HG03039 (cell line): ENCODE data around the gene LRRC14B.
"Not testable (repeated sequence)": the region's sequence is repeated elsewhere in the genome, so short reads cannot be mapped to it uniquely, and the experiment has no call there.

Experiments
- ATAC-seq: cut with Tn5 transposase; IDR thresholded peaks from one replicate; pipeline ENCODE4 v1.9.1; 2021; ENCODE audit warnings: mild to moderate bottlenecking, moderate library complexity; ENCODE audit not compliant: unreplicated experiment

LRRC14B gene

GRCh38 chr5:233426-233825 lies 42.1 kb downstream of the LRRC14B start:
- not testable (repeated sequence) for ATAC-seq

DNA sequence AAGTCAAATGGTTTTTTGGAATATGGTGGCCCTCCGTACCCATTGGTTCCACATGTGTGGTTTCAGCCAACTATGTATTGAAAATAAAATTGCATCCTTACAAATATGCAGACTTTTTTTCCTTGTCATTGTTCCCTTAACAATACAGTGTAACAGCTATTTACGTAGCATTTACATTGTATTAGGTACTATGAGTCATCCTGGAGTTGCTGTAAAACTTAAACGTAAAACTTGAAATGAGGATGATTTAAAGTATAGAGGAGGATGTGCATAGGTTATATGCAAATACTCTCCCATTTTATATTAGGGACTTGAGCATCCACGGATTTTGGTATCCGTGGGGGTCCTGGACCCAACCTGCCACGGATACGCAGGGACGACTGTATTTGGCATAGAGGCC lies 43.2 kb downstream of the LRRC14B start:
- ATAC-seq, result no peak

- ATAC-seq, result not testable (repeated sequence)
Observed at GRCh38 chr5:235527-235926, 44.2 kb downstream of the LRRC14B start.

DNA sequence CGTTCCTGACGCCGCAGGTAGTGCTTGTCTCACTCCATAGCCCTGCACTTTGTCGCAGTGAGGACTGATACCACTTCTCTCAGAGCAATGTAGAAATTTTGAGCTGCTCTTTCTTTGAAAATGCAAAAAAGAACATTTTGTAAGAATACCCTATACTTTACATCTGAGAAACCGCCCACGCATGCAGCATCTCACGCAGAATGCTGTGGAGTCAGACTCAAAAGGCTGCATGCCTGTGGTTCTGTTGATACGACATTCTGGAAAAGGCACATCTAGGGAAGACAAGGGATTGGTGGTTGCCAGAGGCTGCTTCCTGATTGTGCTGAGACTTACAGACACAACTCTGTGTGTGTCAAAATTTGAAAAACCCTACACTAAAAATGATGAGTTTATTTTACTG lies 46.6 kb downstream of the LRRC14B start:
- ATAC-seq, result not testable (repeated sequence)

DNA sequence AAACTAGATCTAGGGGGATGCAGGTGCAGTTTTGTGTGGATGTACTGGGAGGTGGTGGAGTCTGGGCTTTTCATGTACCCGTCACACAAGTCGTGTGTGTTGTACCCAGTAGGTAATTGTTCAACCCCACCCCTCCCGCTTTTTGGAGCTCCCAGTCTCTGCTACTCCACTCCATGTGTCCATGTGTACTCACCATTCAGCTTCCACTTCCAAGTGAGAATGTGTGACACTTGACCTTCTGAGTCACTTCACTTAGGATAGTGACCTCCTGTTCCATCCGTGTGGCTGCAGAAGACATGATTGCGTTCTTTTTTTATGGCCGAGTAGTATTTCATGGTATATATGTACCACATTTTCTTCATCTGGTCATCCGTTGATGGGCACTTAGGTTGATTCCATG lies 49.3 kb downstream of the LRRC14B start:
- ATAC-seq, result not testable (repeated sequence)

GRCh38 chr5:241045-241669 lies 49.9 kb downstream of the LRRC14B start:
- ATAC-seq, result not testable (repeated sequence)

DNA sequence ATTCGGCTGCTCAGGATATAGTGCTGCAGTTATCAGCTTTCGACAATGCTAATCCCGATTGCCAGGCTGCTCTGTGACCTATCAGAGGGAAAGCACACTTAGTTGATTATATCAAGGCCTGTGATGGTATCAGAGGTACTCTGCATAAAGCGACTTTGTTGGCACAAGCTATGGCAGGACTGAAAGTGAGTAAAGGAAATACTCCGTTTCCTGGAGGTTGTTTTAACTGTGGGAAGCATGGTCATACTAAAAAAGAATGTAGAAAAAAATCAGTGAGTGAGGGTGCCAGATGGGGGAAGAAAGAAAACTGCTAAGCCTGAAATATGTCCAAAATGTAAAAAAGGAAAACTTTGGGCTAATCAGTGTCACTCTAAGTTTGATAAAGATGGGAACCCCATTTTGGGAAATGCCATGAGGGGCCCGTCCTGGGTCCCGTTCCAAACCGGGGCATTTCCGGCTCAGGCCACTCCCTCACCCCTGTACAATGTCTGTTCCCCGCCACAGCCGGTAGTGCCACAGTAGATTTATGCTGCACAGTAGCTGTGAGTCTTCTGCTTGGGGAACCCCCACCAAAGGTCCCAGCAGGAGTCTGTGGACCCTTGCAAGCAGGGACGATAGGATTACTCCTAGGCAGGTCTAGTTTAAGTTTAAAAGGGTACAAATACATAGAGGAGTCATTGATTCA lies 52.5 kb downstream of the LRRC14B start:
- not testable (repeated sequence) for ATAC-seq

DNA sequence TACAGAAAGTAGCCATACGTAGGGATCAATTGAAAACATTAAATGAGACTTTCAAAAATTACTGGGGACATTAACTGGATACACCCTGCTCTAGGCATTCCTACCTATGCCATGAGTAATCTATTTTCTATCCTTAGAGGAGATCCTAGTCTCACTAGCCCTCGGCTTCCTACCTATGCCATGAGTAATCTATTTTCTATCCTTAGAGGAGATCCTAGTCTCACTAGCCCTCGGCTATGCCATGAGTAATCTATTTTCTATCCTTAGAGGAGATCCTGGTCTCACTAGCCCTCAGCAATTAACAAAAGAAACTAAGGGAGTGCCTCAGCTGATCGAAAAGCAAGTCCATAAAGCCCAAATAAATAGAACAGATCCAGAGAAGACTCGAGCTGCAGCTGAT lies 54.4 kb downstream of the LRRC14B start:
- not testable (repeated sequence) for ATAC-seq
